Mammary epithelial cell (primary cell): ENCODE data around the gene DEFB124.

Experiments used
- CTCF ChIP-seq, 2 donors: IDR thresholded peaks in 1 of 2; conservative IDR thresholded peaks in 1 of 2; 2 replicates each; pipeline ENCODE4 v1.5.1; 2011 to 2012; ENCODE audit warnings: inconsistent platforms in 2 of 2, low read length in 2 of 2, mild to moderate bottlenecking in 2 of 2, control low read depth in 1 of 2, low read depth in 1 of 2; ENCODE audit not compliant: insufficient read depth in 1 of 2; ENCODE audit errors: extremely low read depth in 1 of 2
- EZH2 ChIP-seq: IDR thresholded peaks from 2 replicates; pipeline ENCODE4 v1.6.1; 2012; ENCODE audit warnings: low read length, inconsistent platforms, borderline replicate concordance

- TF ChIP-seq CTCF (conservative IDR thresholded peaks at IDR 0.05 in 1 of 2, IDR thresholded peaks at IDR 0.05 in 1 of 2; ENCODE audit: extremely low read depth in 1 of 2, insufficient read depth in 1 of 2, low read depth in 1 of 2, low read length in 2 of 2) (no peak), EZH2 (no peak)
These were observed 25.2 kb downstream of the DEFB124 start for GRCh38 chr20:31449511-31450414.
